Astrocyte (in vitro differentiated cells and primary cell): ENCODE data around the gene VCAM1. TPM values are rescaled to one million over a fixed set of nuclear protein-coding genes. Genes with fewer than 3 reads are reported as not detected.

ENCODE experiments used
- total RNA-seq: library from RNA; stranded (reverse); gene quantifications from 2 replicates; pipeline ENCODE4 v1.2.1, GENCODE V29; 2021

Gene VCAM1
- total RNA-seq, 1 donor from 2014 or later, result 3.2 TPM

Other genes starting within 250 kb of the VCAM1 start
- not detected in 2 replicates for gene GPR88, start 181.6 kb upstream of the VCAM1 start, total RNA-seq
- gene EXTL2, start 175.1 kb downstream of the VCAM1 start, total RNA-seq, result 36.2 and 41.9 TPM in 2 replicates
- 56.6 and 60.0 TPM in 2 replicates for gene SLC30A7, start 176.3 kb downstream of the VCAM1 start, total RNA-seq